Epithelial cell of esophagus (primary cell): ENCODE results near the gene NFYC.

Source experiments
- DNase-seq: peaks from one replicate; pipeline ENCODE4 v3.0.0; 2010; ENCODE audit warnings: low read depth
- H3K4me3 ChIP-seq: 2 replicates; pipeline ENCODE4 v1.5.1; 2011; ENCODE audit warnings: mild to moderate bottlenecking, low read length, control low read depth
- TF ChIP-seq, protein P1 (sequence below): IDR thresholded peaks from 2 replicates; pipeline ENCODE4 v1.5.1; 2011; ENCODE audit warnings: low read depth, mild to moderate bottlenecking, low read length, control low read depth, inconsistent platforms; ENCODE audit not compliant: insufficient read depth; ENCODE audit errors: missing control alignments

The NFYC gene

DNA sequence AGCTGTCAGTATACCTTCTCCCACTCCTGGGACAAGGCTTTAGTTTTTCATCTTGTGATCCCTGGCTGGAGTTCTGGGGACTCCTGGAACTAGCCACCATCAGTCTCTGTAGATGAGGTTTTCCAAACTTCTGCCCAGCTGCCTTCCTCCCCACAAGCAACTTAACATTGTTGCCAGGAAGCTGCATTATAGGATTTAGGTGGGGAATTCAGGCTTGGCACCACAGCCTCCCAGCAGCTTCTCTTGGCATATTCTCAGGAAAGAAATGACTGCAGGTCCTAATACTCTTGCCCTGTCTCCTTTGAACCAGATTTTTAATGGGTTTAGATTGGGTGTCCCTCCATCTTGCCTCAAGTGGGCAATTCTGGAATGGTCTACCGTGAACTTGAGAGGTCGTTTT is 73.5 kb downstream of the NFYC start:
- DNase-seq = no peak
- H3K4me3 ChIP-seq = no peak overlapping the region
- TF ChIP-seq, protein P1, sequence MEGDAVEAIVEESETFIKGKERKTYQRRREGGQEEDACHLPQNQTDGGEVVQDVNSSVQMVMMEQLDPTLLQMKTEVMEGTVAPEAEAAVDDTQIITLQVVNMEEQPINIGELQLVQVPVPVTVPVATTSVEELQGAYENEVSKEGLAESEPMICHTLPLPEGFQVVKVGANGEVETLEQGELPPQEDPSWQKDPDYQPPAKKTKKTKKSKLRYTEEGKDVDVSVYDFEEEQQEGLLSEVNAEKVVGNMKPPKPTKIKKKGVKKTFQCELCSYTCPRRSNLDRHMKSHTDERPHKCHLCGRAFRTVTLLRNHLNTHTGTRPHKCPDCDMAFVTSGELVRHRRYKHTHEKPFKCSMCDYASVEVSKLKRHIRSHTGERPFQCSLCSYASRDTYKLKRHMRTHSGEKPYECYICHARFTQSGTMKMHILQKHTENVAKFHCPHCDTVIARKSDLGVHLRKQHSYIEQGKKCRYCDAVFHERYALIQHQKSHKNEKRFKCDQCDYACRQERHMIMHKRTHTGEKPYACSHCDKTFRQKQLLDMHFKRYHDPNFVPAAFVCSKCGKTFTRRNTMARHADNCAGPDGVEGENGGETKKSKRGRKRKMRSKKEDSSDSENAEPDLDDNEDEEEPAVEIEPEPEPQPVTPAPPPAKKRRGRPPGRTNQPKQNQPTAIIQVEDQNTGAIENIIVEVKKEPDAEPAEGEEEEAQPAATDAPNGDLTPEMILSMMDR = no peak

DNA sequence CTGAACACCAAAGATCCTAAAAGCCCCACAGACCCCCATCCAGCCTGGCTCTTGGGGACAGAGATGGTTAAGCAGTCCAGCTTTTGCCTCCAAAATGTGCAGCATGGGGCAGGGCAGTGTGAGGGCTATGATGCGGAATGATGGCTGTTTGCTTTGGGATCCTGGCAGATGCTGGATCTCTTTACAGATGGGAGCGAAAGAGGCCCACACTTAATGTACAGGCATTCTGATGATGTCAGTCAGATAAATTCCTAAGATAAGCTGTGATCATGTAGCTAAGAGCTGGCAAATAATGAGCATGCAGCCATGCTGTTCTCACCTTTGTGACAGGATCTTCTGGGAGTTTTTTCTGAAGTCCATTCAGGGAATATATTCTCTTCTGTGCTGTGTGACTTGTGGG is 74.5 kb downstream of the NFYC start:
- TF ChIP-seq, protein P1 = no peak
- no peak overlapping the region for H3K4me3 ChIP-seq
- no peak for DNase-seq

DNA sequence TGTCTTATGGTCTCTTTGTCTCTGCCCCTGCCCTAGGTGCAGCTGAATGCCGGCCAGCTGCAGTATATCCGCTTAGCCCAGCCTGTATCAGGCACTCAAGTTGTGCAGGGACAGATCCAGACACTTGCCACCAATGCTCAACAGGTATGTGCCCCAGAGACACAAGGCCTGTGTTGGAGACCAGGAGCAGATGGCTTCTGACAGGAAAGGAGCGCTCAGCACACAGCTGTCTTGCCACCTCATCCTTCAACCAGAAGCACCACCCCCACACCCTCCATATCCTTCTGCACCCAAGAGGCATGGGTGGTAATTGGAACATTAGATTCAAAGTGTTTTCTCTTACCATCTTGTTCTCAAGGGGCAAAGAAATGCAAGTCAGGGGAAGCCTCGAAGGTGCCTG is 75.1 kb downstream of the NFYC start:
- no peak overlapping the region for H3K4me3 ChIP-seq
- TF ChIP-seq, protein P1 = no peak
- DNase-seq = no peak

DNA sequence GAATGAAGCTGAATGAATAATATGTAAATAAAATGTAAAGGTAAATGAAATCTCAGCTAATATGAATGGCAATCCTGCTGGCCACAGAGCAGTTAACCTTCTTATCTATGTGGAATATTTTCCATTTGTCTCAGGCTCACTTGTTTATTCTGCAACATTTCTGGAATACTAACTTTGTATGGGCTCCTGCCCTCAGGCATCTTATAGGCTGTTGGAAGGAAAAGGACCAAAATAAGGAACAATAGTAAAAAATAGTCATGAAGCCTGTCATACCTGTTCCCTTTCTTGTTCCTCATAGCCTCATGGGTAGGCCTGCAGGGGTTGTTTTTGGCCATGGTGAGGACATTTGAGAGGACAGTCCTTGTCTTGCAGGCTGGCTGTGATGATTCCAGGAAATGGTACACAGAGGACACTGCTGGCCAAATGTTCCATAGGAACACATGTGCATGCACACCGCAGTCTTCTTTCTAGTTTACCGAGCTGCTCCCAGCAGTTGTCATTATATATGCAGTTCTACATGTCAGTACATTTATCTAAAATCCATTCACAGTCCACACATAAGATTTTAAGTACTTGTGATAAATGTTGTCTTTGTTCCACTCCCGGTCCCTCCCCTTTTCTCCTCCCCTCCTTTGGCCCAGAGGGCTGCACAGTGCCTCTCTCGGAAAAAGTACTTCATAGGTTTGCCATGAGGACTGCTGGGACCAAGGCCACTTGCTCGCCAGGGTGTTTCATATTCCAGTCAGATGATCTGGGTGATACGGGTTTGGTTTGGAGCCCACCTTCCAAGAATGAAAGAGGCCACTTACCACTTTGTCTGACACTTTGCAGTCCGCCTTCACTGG is 76.9 kb downstream of the NFYC start:
- TF ChIP-seq, protein P1 = no peak

DNA sequence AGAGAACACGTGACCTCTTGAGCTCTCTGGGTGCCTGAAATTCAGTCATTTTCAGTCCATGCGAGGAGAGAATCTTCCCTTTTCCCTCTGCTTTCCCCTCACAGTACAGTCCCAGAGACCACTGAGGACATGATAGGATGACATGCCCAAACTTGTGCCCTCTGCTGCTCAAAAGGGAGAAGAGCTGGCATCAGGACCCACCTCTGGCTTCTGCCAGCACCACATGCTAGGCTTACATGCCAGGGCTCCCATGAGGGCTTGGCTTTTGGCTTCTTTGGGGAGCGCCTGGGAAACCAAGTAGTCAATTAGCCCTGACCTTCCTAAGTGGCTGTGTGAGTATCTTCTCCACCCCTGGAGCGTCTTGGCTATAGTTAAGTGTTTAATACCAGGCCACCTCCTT is 78.3 kb downstream of the NFYC start:
- peak; percentile 32 for DNase-seq
- TF ChIP-seq, protein P1 = peak; percentile 28
- H3K4me3 ChIP-seq = no peak overlapping the region

More for the DNA sequence above, 76.9 kb downstream of the NFYC start:
- no peak overlapping the region for H3K4me3 ChIP-seq
- DNase-seq = no peak

DNA sequence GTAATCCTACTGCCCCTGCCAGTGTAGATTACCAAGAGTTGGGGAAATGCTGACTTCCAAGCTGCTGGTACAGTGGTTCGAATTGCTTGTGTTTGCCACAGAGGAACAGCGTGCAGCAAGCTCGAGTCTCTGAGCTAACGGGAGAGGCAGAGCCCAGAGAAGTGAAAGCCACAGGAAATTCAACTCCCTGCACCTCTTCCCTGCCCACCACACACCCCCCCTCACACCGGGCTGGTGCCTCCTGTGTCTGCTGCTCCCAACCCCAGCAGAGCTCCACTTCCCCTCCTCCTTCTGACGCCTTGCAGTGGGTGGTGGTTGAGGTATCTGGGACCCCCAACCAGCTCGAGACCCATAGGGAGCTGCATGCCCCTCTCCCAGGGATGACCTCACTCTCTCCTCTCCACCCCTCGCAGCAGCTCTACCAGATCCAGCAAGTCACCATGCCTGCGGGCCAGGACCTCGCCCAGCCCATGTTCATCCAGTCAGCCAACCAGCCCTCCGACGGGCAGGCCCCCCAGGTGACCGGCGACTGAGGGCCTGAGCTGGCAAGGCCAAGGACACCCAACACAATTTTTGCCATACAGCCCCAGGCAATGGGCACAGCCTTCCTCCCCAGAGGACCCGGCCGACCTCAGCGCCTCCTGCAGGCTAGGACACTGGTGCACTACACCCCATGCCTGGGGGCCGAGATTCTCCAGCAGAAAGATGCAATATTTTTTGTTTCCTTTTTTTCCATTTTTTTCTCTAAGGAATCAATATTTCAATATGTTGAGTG is 79.0 kb downstream of the NFYC start:
- TF ChIP-seq, protein P1 = no peak
- H3K4me3 ChIP-seq = no peak overlapping the region
- DNase-seq = no peak
